ENCODE results near the gene RAB14. TPM values are rescaled to one million over a fixed set of nuclear protein-coding genes. Genes with fewer than 3 reads are reported as not detected.

Gene RAB14
- total RNA-seq, 1 experiment from 2014 or later: 63.1 TPM

DNA sequence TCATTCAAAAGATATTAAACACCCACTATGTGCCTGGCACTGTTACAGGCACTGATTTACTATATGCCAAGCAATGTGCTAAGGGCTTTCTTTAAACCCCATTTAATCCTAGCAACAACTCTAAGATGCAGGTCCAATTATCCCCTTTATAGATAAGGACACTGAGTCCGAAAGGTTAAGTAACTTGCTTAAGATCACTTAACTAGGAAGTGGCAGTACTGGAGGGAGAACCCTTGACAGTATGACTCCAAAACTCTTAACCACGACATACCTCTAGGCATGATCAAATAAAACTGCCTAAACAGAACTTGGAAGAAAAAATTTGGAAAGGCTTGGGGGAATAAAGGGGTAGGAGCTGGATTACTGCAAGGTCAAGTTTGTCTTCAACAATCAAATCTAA, 1.7 kb downstream of the RAB14 start:
- H3K9me2 ChIP-seq (ENCODE audit: insufficient read depth): no peaks in the 10 kb centered on the region
- no peak for ATAC-seq
- DNase-seq (ENCODE audit: low read depth, low spot score): no peak
- H3K36me3 ChIP-seq (ENCODE audit: control insufficient read depth in 1 of 2, insufficient read depth in 2 of 2, low read length in 2 of 2): no peaks in the 10 kb centered on the region
- POLR2A ChIA-PET: no interaction called here
- intact Hi-C loops (cut with micrococcal nuclease): no loop called here
- RAD21 ChIA-PET (ENCODE audit: low non-redundant PET in 1 of 2, low total read pairs in 2 of 2, uncharacterized antibody in 2 of 2, unreplicated experiment in 2 of 2): no interaction called here
- H3K4me2 ChIP-seq (ENCODE audit: low read length): peak overlapping the region; percentile 82
- H3K9ac ChIP-seq (ENCODE audit: low read length): peak overlapping the region; percentile 82; the same call in 1 of the 2 replicates
- H3K4me3 ChIP-seq (replicated peaks in 1 of 2; ENCODE audit: low read depth in 1 of 2, low read length in 2 of 2): peak overlapping the region; percentile 64 to 67
- peaks cover 46% of the 10 kb centered on the region; the same call in 1 of the 2 replicates for H4K20me1 ChIP-seq (ENCODE audit: insufficient read depth)
- no peak overlapping the region for H3K27ac ChIP-seq (ENCODE audit: low read depth, low read length)
- peaks cover 67% of the 10 kb centered on the region for H3K79me2 ChIP-seq (ENCODE audit: insufficient read depth, low read length)
- CTCF ChIA-PET: no interaction called here
- H3K9me3 ChIP-seq (ENCODE audit: control insufficient read depth in 1 of 2, insufficient read depth in 1 of 2, low read depth in 1 of 2, low read length in 2 of 2): no peaks in the 10 kb centered on the region
- peaks cover 5 to 17% of the 10 kb centered on the region in 2 experiments; a peak in 3 of 4 replicates for H3K4me1 ChIP-seq (ENCODE audit: control insufficient read depth in 1 of 2, insufficient read depth in 2 of 2, low read length in 2 of 2)
- no peak overlapping the region for H2AFZ ChIP-seq (ENCODE audit: low read depth, low read length, poor library complexity, severe bottlenecking)
- TF ChIP-seq SP1 (IDR thresholded peaks at IDR 0.05; ENCODE audit: low read depth) (no peak), RAD21 (IDR thresholded peaks at IDR 0.05; ENCODE audit: low read depth) (no peak), FOSL1 (IDR thresholded peaks at IDR 0.05; ENCODE audit: low read depth) (no peak), CBX3 (IDR thresholded peaks at IDR 0.05; ENCODE audit: low read depth) (no peak), CTCF (IDR thresholded peaks at IDR 0.05 in 2 of 3, conservative IDR thresholded peaks at IDR 0.05 in 1 of 3; ENCODE audit: borderline replicate concordance in 1 of 3, insufficient read depth in 1 of 3, low read depth in 2 of 3, low read length in 2 of 3) (no peak), CEBPB (IDR thresholded peaks at IDR 0.05; ENCODE audit: low read depth) (no peak), SIN3A (IDR thresholded peaks at IDR 0.05; ENCODE audit: low read depth) (no peak), MAX (IDR thresholded peaks at IDR 0.05) (no peak), POLR2A (IDR thresholded peaks at IDR 0.05; ENCODE audit: borderline replicate concordance, extremely low read depth, insufficient read depth, insufficient read length) (no peak), ZNF274 (IDR thresholded peaks at IDR 0.05; ENCODE audit: low read depth, low read length) (no peak), ELF1 (IDR thresholded peaks at IDR 0.05; ENCODE audit: borderline replicate concordance, low read depth) (no peak), EZH2phosphoT487 (IDR thresholded peaks at IDR 0.05; ENCODE audit: borderline replicate concordance) (no peak), TCF7L2 (IDR thresholded peaks at IDR 0.05; ENCODE audit: borderline replicate concordance, extremely low read depth, insufficient read depth, insufficient read length) (no peak)
- TF ChIP-seq, protein P1, sequence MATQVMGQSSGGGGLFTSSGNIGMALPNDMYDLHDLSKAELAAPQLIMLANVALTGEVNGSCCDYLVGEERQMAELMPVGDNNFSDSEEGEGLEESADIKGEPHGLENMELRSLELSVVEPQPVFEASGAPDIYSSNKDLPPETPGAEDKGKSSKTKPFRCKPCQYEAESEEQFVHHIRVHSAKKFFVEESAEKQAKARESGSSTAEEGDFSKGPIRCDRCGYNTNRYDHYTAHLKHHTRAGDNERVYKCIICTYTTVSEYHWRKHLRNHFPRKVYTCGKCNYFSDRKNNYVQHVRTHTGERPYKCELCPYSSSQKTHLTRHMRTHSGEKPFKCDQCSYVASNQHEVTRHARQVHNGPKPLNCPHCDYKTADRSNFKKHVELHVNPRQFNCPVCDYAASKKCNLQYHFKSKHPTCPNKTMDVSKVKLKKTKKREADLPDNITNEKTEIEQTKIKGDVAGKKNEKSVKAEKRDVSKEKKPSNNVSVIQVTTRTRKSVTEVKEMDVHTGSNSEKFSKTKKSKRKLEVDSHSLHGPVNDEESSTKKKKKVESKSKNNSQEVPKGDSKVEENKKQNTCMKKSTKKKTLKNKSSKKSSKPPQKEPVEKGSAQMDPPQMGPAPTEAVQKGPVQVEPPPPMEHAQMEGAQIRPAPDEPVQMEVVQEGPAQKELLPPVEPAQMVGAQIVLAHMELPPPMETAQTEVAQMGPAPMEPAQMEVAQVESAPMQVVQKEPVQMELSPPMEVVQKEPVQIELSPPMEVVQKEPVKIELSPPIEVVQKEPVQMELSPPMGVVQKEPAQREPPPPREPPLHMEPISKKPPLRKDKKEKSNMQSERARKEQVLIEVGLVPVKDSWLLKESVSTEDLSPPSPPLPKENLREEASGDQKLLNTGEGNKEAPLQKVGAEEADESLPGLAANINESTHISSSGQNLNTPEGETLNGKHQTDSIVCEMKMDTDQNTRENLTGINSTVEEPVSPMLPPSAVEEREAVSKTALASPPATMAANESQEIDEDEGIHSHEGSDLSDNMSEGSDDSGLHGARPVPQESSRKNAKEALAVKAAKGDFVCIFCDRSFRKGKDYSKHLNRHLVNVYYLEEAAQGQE (IDR thresholded peaks at IDR 0.05; ENCODE audit: low read depth): no peak
- H3K27me3 ChIP-seq (ENCODE audit: insufficient read depth, low read length): no peaks in the 10 kb centered on the region
- no TSS peak for BruUV-seq (replicated peaks)

Measured in HCT116 (cell line).